DOHH2 (cell line): Measurements from ENCODE around the gene NR1H3.

ENCODE experiments used
- EZH2phosphoT487 ChIP-seq: fragments of 200-600 bp; sonication (generic); IDR thresholded peaks from 2 replicates; pipeline ENCODE4 v1.6.1; 2017; ENCODE audit warnings: borderline replicate concordance, mild to moderate bottlenecking, antibody characterized with exemption, low read length, moderate library complexity, mixed read lengths
- TF ChIP-seq, protein P1 (sequence below): fragments of 200-600 bp; sonication (generic); IDR thresholded peaks from one replicate; pipeline ENCODE4 v1.5.1; 2014; ENCODE audit warnings: antibody characterized with exemption, mild to moderate bottlenecking, low read depth, low read length; ENCODE audit not compliant: poor library complexity, severe bottlenecking

DNA sequence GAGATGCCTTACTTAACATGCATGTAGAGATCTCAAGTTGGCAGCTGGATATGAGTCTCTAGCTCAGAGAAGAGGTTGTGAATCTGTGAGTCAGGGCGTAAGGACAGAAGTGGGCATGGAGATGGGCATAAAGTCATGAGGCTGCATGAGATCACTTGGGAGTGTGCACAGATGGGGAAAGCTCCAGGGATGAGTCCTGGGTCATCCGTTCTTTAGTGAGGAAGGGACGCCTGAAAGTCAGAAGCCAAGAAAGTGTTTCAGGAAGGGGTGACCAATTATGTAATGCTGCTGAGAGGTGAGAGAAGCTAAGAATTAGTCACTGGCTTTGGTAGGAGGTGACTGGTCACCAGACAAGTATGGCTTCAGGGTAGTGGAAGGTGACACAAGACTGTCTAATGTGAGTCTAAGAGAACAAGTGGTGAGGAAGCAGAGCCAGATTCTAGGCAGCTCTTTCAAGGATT lies 15.9 kb upstream of the NR1H3 start:
- TF ChIP-seq, protein P1, sequence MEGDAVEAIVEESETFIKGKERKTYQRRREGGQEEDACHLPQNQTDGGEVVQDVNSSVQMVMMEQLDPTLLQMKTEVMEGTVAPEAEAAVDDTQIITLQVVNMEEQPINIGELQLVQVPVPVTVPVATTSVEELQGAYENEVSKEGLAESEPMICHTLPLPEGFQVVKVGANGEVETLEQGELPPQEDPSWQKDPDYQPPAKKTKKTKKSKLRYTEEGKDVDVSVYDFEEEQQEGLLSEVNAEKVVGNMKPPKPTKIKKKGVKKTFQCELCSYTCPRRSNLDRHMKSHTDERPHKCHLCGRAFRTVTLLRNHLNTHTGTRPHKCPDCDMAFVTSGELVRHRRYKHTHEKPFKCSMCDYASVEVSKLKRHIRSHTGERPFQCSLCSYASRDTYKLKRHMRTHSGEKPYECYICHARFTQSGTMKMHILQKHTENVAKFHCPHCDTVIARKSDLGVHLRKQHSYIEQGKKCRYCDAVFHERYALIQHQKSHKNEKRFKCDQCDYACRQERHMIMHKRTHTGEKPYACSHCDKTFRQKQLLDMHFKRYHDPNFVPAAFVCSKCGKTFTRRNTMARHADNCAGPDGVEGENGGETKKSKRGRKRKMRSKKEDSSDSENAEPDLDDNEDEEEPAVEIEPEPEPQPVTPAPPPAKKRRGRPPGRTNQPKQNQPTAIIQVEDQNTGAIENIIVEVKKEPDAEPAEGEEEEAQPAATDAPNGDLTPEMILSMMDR, result no peak
- no peak for TF ChIP-seq EZH2phosphoT487
